ENCODE results near the gene ZNF692. TPM values are rescaled to one million over a fixed set of nuclear protein-coding genes. Genes with fewer than 3 reads are reported as not detected.

Gene ZNF692
- total RNA-seq, 3 donors from 2014 or later = 11.5 to 84.3 (median 77.7) TPM

GRCh38 chr1:248841702-248842395, 17.0 kb downstream of the ZNF692 start:
- peak in 2 of 3 donors; percentile 30 to 34 for TF ChIP-seq CTCF (IDR thresholded peaks at IDR 0.05)
- TF ChIP-seq POLR2A (IDR thresholded peaks at IDR 0.05) = no peak
- no peaks in the 10 kb centered on the region for H3K9me3 ChIP-seq
- no peaks in the 10 kb centered on the region for H3K27me3 ChIP-seq
- H3K27ac ChIP-seq = peak overlapping the region in 1 of 2 donors; percentile 33
- H3K4me1 ChIP-seq = peaks cover 0 to 7% of the 10 kb centered on the region in 2 donors
- DNase-seq (ENCODE audit: low spot score in 2 of 2) = no peak
- intact Hi-C loops (cut with DNase I; ENCODE audit: low total_unique reads) = no loop called here
- H3K4me3 ChIP-seq = no peak overlapping the region
- H3K36me3 ChIP-seq = peaks cover 3% of the 10 kb centered on the region

GRCh38 chr1:248840946-248841345, 17.9 kb downstream of the ZNF692 start:
- TF ChIP-seq CTCF (IDR thresholded peaks at IDR 0.05) = no peak
- no peak for TF ChIP-seq POLR2AphosphoS5 (IDR thresholded peaks at IDR 0.05)
- TF ChIP-seq POLR2A (IDR thresholded peaks at IDR 0.05) = no peak
- H3K4me3 ChIP-seq = no peak overlapping the region
- H3K27me3 ChIP-seq = no peaks in the 10 kb centered on the region
- no peaks in the 10 kb centered on the region for H3K9me3 ChIP-seq
- H3K27ac ChIP-seq = no peak overlapping the region
- H3K36me3 ChIP-seq = no peaks in the 10 kb centered on the region
- intact Hi-C loops (cut with DNase I; ENCODE audit: low total_unique reads) = no loop called here
- H3K4me1 ChIP-seq = peaks cover 0 to 7% of the 10 kb centered on the region in 2 donors
- no peak for DNase-seq (ENCODE audit: low spot score in 2 of 2)

- intact Hi-C loops (cut with DNase I; ENCODE audit: low total_unique reads) = no loop called here
- H3K4me1 ChIP-seq = peaks cover 0 to 7% of the 10 kb centered on the region in 2 donors
- H3K4me3 ChIP-seq = peak overlapping the region; percentile 89 to 96 (median 94)
- no peaks in the 10 kb centered on the region for H3K27me3 ChIP-seq
- no peak for DNase-seq (ENCODE audit: low spot score in 2 of 2)
- H3K9me3 ChIP-seq = no peaks in the 10 kb centered on the region
- no peak for TF ChIP-seq POLR2AphosphoS5 (IDR thresholded peaks at IDR 0.05)
- no peak for TF ChIP-seq CTCF (IDR thresholded peaks at IDR 0.05)
- no peak for TF ChIP-seq POLR2A (IDR thresholded peaks at IDR 0.05)
- peak overlapping the region; percentile 100 for H3K27ac ChIP-seq
- no peaks in the 10 kb centered on the region for H3K36me3 ChIP-seq
Observed at GRCh38 chr1:248839168-248839555, 19.7 kb downstream of the ZNF692 start.

- DNase-seq (ENCODE audit: low spot score in 2 of 2) = peak; percentile 90 to 91
- intact Hi-C loops (cut with DNase I; ENCODE audit: low total_unique reads) = no loop called here
Observed at GRCh38 chr1:248838357-248839167, 20.3 kb downstream of the ZNF692 start.

More at GRCh38 chr1:248838357-248839167, 20.3 kb downstream of the ZNF692 start:
- TF ChIP-seq POLR2A (IDR thresholded peaks at IDR 0.05) (peak; percentile 75), POLR2AphosphoS5 (IDR thresholded peaks at IDR 0.05) (peak; percentile 85 to 96 (median 88)), CTCF (IDR thresholded peaks at IDR 0.05) (peak in 1 of 3 donors; percentile 10)
- Histone ChIP-seq H3K4me3 (peak overlapping the region; percentile 89 to 96 (median 94)), H3K4me1 (peaks cover 0 to 7% of the 10 kb centered on the region in 2 donors), H3K36me3 (no peaks in the 10 kb centered on the region), H3K27ac (peak overlapping the region; percentile 100), H3K27me3 (no peaks in the 10 kb centered on the region), H3K9me3 (no peaks in the 10 kb centered on the region)

Data from breast epithelium (tissue), 4 donors.